HG02885 (cell line): ENCODE results near the gene PDE8B.

Source experiments
- ATAC-seq: cut with Tn5 transposase; IDR thresholded peaks from one replicate; pipeline ENCODE4 v1.9.1; 2021; ENCODE audit warnings: mild to moderate bottlenecking; ENCODE audit not compliant: unreplicated experiment, poor library complexity

Gene PDE8B

DNA sequence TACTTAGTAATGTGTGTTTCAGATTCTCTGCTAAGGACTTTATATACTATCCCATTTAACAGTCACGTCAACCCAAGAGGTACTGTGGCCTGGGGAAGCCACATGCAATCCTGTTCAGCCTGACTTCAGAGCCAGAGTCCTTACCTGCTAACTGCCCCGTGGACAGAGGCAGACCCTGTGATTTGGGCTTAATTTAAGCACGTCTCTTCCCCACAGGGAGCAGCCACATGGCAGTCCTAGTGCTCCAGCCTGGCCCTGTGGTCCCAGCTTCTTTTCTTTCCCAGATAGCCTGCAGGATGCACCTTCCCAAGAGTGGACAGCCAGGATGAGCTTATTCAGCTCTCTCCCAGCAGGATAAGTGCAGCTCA lies 71.5 kb downstream of the PDE8B start:
- ATAC-seq, result no peak

DNA sequence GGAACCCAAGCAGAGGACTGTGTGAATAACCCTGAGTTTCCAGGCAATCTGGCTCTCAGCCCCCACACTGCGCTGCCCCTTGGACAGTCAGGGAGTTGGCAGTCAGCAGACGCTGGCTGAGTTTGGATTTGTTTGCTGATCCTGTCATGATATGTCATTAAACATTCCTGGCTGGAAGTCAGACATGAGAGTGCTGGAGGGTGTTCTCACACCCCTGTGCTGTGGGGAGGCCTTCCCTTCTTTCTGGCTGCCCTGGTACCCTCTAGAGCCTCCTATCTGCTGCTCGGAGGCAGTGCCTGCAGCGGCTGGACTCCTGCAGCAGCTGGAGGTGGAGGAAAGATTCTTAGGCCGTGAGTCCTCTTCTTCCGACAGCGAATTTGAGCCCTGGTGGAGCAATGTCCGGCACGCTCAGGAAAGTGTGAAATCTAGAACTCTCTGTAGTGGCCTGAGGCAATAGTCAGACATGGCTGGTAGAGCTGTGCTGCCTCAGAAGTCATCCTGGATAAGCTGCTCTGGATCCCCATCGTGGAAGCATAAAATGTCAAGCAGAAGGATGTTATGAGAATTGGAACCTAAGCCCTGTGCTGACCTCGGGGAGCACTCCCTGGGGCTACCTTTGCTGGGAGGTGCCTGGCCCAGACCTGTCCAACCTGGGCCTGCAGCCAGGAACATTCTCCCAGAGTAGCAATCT lies 72.0 kb downstream of the PDE8B start:
- ATAC-seq, result no peak

DNA sequence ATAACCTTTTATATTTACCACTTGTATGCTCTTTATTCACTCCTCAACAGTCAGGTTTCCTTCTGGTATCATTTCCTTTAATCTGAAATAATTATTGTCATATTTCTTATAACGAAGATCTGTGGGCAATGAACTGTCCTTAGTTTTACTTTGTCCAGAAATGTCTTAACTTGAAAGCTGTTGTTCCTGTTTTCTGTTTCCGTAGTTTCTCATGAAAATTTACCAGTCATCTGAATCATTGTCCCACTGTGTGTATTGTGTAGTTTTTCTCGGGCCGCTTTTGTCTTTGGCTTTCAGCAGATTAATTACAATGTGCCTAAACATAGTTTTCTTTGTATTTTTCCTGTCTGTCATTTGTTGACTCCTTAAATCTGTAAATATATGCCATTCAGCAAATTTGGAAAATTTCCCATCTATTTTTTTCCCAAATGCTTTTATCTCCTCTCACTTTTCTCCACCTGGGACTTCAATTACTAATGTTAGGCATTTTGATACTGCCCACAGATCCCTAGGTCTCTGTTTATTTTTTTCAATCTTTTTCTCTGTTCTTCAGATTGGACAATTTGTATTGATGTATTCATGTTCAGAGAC lies 74.9 kb downstream of the PDE8B start:
- no peak for ATAC-seq

DNA sequence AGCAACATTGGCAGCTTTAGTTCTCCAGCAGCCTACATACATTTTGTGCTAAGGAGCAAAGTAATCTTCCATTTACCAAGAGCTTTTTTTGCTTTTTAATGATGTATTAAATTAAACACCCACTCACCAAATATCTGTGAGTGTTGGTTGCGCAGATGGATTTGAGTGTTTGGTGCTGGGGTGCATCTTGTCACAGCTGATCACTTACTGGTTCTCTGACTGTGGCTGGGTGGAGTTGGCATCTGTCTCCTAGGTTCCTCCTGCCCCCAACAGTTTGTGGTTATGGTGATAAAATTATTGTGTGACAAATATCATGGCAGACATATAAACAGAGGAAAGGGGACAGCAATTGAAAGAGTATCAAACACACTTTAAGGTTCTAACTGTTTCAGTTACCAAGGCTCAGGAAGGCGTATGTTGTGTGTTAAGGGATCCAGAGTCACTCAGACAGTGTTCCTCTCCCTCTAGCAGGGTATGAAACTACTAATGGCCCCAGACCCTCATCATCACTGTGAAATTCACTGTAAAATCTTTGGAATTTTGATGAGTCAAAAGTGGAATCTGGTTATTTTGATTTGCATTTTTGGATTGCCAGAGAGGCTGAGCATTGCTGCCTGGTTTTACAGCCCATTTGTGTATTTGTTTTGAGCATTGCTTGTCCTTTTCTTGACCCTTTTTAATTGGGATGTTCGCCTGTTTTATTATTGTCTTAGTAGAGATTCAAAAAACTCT lies 81.7 kb downstream of the PDE8B start:
- ATAC-seq, result no peak

DNA sequence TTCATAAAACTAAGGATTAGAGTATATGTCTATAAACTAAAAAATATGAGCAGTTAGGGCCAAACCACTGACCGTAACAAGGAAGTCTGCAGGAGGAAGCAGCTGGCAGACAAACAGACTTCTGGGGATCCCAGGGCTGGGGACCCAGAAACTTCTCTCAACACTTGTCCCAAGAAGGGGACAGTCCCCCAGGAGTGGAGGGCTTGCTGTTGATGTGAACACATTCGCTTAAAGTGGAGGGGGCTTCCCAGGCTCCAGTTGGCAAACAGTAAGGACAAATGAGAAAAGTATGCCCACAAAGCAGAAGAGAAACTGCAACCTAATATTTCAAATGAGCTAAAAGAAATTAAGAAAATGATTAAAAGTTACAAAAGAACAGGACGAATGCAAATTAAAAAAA lies 83.7 kb downstream of the PDE8B start:
- no peak for ATAC-seq

DNA sequence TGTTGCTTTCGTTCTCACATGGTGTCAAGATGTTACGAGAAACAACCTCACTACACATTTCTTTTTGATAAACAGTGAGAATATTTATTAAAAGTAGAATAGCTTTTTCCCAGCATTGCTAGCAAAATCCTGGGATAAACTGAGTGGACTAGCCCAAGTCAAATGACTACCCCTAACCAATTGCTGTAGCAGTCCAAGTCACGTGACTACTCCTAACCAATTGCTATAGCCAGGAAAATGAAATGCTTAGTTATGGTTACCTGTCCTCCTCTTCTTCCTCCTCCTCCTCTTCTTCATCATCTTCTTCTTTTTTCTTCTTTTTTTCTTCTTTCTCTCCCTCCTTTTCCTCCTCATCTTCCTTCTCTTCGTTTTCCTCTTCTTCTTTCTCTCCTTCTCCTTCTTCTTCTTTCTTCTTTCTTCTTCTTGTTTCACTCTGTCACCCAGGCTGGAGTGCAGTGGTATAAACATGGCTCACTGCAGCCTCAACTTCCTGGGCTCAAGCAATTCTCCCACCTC lies 85.4 kb downstream of the PDE8B start:
- no peak for ATAC-seq

DNA sequence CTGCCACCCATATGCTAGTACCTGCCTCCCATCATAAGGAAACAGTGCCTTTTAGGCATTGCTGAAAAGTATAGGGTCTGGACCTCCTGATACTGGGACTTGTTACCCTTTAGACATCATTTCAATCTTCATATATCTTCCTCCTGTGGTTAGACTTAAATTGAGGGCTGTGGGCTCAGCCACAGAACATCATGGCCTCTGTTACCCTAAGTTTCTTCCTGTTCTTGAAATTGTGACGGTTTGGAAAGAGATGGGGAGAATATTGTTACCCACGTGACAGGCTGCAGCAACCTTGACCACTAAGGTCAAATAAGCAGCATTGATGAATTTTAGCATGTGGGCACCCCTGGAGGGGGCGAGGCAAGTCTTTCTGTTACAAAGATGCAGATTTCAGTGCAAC lies 87.7 kb downstream of the PDE8B start:
- no peak for ATAC-seq

DNA sequence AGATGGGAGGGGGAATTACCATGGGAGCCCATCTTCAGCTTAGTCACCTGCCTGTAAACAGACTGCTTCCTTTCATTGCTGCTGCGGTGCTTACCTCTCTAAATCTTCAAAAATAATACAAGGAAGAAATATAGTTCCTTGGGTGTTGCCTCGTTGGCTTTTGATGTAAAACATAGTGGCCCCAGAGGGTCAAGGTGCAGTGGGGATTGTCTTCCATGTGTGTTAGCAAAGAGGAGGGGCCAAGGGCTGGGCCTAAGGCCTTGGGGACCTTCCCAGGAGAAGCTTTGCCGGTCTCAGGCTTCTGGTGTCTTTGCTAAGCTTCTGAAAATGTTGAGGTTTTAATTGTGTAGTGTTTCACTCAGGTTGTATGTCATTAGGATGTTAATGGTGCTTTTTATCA lies 90.0 kb downstream of the PDE8B start:
- no peak for ATAC-seq

DNA sequence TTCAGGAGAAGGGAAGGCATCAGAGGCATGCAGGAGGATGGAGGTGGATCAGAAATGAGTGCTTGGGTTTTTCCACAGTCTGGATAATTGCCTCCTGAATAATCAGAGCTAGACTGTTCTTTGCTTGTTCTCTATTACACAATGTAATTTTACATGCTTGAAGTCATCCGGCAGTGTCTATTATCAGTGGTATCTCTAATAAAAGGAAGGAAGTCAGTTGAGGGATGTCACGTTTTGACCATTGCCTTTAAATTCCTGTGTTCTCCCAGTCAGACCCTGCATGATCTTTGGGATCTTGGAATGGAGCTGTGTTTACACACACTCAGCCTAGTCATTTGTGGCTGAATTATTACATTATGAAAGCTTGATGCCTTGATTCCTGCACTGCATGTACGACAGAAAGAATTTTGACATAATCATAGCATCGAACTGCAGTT lies 91.0 kb downstream of the PDE8B start:
- ATAC-seq, result no peak

DNA sequence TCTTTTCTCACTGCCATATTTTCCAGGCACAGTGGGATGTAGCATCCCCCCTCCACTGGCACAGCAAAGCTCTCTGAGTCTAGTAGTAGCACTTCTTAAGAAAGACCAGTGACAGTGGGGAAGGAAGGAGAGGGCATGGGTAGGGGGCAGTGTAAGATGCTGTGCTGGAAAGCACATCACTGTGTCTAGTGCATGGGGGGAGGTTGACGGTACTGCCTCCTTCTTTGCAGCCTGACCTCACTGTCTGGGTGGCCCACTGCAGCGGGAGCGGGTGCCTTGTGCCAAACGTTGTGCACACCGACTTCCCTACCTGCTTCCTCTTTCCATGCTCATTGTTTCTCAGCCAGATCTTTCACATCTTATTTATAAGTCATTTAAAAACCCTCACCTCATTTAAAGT lies 91.8 kb downstream of the PDE8B start:
- no peak for ATAC-seq

DNA sequence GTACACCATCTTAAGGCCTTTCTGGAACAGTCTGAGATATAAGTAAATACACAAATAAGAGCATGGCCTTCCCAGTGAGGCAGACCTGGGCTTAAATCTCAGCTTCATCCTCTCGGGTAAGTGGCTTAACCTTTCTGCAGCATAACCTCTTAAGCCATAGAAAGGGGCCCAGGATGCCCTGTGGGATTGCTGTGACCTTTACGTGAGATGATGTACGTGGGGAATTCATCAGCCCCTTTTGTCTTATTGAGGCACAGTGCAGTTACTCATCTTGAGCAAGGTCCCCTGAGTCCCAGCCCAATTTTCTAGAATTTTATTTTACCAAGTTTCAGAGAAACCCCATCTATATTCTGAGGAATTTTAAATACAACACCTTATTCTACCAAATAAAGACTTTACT lies 92.2 kb downstream of the PDE8B start:
- no peak for ATAC-seq

DNA sequence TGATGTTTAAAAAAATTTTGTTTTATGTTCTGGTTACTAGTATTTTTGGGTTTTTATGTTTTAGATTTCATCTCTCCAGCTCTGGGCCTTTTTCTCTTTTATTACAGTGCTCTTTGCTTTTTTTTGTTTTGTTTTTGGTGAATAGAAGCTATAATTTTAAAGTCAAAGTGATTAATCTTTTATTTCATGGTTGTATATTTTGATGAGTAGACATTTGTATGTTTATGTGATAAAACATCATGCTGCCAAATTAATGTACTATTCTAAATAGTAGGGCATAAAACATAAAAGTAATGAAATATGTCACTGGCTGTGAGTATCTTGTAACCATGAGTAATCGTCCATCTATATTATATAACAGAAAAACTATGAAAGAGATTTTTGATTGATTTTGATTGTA lies 93.9 kb downstream of the PDE8B start:
- no peak for ATAC-seq

DNA sequence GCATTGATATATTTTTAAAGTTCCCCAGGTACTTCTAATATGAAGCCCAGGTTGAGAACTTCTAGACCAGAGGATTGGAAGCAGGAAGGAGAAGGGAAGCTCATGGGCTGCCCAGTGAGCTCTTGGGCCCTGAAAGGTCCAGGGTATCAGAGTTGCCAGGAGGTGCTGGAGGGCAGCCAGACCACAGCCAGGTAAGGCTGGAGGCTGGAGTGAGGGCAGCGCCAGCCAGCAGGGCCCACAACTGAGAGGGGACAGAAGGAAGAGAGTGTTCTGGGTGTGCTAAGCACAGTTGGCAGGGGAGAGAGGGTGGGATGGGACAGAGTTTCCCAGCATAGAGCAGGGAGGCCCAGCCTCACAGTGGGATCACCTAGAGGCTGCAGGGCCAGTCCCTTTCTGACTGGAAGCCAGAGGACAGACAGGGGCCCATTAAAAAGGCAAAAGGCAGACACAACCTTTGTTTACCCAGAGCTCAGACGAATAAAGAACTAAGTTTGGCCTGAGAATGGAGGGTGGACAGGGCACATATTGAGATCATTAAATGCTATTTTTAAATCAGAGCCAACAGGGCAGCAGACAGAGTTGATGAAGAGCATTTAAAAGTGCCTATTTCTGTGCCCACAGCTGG lies 94.9 kb downstream of the PDE8B start:
- no peak for ATAC-seq

DNA sequence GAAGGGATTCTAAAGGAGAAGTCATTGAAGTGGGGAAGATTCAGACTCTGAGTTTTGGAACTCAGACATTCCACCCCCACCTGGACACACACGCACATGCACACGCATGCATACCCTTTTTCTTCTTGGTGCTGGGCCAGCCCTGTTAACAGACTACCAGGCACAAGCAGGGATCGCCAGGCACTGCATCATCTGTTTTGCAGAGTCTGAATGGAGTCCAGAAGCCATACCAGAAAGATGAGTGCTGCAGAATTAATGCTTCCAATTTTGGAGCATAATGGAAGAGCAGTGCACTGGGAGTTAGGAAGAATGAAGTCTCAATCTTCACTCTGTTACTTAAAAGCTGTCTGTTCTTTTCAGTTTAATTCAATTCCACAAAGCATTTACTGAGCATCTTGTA lies 95.5 kb downstream of the PDE8B start:
- no peak for ATAC-seq

DNA sequence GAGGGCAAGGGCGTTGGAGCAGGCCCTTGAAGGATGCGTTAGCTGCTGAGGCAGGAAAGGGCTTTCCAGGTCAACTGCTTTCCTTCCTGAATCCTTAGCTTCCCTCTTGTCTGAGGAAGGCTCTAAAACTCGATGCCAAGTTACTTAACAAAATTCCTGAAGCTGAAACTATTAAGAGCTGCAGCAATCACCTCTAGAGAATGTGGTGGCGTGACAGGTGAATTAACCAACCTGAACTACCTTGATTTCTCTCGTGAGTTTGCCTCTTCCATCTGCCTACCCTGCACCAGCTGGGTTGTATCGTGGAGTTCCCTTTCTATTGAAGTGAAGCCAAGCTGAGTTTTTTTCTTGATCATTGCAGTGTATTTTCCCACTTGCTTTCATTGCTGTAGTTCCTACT lies 96.1 kb downstream of the PDE8B start:
- ATAC-seq, result no peak

DNA sequence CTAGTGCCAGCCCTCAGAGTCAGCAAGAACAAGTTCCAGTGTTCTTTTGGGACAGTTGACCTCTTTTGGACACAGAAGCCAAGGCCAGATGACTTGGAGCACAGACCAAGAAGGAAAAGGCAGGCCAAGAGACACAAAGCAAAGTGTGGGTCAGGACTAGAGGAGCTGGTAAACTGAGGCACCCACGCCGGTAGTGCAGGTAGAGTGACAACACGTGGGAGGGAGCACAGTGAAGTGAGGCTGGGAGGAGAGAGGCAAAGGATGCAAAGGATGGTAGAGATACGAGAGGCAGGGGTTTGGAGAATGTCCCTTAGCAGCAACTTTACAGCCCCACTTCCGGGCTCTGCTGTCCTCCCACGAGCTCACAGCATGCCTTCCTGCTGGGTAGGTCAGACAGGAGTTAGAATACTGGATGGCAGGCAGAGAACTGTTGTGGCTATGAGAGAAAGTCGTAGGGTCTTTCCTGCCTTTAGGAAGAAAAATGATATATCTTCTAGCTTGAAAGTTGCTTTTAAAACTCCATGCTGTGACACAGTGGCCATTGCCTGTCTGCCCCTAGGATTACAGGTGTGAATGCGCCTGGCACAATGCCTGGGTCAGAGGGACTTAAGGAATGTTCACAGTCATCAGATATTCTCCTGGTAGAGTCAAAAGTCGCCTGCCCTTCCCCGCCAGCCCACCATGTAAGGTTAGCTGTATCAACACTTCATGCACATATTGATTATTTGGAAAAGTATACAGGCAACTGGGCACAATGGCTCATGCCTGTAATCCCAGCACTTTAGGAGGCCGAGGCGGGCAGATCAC lies 97.9 kb downstream of the PDE8B start:
- ATAC-seq, result no peak

DNA sequence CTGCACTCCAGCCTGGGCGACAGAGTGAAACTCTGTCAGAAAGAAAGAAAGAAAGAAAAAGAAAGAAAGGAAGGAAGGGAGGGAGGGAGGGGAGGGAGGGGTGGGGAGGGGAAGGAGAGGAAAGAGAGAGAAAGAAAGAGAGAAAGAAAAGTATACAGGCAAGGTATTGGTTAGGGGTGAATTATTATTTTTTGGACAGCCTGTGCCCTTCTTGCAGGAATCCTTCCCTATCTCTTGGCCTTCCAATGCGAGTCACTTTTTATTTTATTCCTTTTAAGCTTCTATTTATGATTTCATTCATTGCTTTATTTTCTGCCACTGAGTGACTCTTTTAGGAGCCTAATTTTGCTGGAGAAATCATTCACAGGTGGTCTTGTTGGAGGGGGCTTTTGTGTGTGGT lies 98.7 kb downstream of the PDE8B start:
- no peak for ATAC-seq

DNA sequence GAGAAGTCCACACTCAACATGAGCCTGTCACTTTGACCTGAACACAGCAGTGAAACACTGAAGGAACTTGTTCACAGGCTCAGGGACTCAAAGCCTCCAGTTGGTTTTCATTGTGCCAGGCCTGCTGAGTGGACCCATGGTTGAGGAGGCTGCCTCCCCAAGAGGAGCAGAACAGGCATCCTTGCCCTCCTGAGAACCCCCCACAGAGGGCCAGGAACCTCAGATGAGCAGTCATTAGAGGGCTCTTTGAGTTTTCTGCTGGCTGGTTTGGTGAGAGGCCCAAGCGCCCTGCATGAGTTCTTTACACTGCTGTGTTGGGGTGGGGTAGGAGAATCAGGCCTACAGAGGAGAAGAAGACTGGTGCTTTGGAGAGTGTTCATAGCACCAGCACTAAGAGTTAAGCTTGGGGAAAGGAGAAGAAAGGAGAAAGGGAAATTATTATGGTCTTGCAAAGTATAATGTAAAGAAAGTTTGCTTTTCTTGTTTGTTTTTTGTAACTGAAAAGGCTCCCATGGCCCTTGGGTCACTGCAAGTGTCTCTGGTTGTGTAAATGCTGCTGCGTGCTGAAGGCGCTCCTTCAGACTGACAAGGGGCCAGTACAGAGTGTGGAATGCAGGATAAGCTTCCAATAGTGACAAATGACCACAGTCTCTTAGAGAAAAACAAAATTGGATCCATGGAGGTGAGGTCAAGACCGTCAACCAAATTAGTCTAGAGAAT lies 100.2 kb downstream of the PDE8B start:
- no peak for ATAC-seq

DNA sequence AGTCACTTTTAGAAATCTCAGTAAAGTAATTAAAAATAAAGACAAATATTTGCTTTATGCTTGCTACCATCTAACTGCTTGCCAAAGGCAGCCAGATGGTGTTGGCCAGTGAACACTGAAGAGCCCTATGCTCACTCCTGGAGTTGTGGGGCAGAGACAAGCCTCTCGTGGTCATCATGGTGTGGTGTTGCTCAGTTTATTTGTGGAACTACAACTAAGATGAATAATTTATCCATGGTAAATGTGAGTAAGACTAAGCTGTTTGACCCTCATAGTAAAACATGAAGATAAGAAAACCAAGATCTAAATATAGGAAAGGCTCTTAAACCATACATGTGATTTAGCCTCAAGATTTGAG lies 100.7 kb downstream of the PDE8B start:
- ATAC-seq, result no peak

DNA sequence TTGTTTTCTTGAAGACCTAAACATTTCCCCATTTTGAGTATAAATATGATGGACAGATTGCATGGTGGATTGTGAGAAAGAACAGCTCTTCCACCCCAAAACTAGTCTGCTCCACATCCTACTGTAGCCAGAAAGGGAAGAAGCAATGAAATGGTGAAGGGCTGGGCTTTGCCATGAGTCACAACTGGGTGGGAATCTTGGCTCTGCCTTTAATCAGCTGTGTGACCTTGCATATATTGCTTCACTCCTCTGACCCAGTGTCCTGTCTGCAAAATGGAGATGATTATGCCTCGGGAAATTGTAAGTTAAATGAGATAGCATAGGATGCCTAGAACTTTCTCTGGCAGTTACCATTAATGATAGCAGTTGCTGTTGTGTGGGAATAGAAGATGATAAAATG lies 101.9 kb downstream of the PDE8B start:
- ATAC-seq, result no peak
